Measurements from ENCODE around the gene SOX13.

DNA sequence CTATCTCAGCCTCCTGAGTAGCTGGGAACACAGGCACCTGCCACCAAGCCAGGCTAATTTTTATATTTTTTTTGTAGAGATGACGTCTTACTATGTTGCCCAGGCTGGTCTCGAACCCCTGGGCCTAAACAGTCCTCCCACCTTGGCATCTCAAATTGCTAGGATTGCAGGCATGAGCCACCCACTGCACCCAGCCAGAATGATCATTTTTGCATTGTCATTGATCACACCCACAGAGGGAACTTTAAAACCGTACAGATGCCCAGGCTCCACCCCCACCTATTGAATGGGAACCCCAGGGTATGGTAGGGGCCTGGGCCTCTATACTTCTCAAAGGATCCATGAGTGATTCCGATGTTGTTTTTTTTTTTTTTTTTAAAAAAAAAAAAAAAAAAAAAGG is 42.2 kb downstream of the SOX13 start:
- TF ChIP-seq, protein P1, sequence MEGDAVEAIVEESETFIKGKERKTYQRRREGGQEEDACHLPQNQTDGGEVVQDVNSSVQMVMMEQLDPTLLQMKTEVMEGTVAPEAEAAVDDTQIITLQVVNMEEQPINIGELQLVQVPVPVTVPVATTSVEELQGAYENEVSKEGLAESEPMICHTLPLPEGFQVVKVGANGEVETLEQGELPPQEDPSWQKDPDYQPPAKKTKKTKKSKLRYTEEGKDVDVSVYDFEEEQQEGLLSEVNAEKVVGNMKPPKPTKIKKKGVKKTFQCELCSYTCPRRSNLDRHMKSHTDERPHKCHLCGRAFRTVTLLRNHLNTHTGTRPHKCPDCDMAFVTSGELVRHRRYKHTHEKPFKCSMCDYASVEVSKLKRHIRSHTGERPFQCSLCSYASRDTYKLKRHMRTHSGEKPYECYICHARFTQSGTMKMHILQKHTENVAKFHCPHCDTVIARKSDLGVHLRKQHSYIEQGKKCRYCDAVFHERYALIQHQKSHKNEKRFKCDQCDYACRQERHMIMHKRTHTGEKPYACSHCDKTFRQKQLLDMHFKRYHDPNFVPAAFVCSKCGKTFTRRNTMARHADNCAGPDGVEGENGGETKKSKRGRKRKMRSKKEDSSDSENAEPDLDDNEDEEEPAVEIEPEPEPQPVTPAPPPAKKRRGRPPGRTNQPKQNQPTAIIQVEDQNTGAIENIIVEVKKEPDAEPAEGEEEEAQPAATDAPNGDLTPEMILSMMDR (IDR thresholded peaks at IDR 0.05) = no peak
- TF ChIP-seq POLR2A (IDR thresholded peaks at IDR 0.05) = no peak
- TF ChIP-seq EP300 (IDR thresholded peaks at IDR 0.05) = no peak
